HG03520 (cell line): Measurements from ENCODE around the gene TXNDC15.

Source experiments
- ATAC-seq: cut with Tn5 transposase; IDR thresholded peaks from one replicate; pipeline ENCODE4 v1.9.1; 2021; ENCODE audit warnings: mild to moderate bottlenecking, moderate library complexity; ENCODE audit not compliant: unreplicated experiment

Gene TXNDC15

GRCh38 chr5:134913795-134914194 lies 39.6 kb downstream of the TXNDC15 start:
- no peak for ATAC-seq

GRCh38 chr5:134917070-134917815 lies 43.1 kb downstream of the TXNDC15 start:
- ATAC-seq: no peak

GRCh38 chr5:134918861-134919260 lies 44.7 kb downstream of the TXNDC15 start:
- ATAC-seq: no peak

DNA sequence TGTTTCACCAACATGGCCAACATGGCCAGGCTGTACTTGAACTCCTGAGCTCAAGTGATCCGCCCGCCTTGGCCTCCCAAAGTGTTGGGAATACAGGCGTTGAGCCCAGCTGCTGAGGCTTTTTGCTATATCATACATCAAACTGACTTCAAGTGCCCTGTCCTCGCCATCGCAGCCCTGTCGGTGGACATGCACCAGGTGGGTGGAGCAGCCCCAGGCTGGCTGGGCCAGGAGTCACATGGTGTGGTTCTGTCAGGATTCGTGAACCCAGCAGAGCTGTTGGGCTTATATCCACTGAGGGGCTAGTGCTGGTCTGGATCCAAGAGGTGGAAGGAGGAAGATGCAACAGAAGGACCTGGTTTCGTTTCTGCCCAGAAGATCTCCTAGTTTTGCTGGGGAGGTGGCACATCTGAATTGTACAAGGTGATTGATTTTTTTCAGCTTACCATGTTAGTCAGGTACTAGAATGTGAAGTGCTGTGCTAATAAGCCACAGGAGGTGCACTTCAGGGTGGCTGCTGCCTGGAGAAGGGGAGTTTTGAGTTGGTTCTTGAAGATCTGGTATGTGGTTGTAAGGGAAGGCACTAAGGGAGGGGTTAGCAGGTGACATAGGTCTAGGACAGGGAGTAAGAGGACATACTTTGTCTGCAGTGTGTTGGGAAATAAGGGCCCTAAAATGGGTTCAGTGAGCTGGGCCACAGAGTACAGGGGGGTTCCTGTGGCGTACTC lies 46.8 kb downstream of the TXNDC15 start:
- no peak for ATAC-seq

- ATAC-seq: no peak
These were observed 58.3 kb downstream of the TXNDC15 start for GRCh38 chr5:134932508-134932907.

DNA sequence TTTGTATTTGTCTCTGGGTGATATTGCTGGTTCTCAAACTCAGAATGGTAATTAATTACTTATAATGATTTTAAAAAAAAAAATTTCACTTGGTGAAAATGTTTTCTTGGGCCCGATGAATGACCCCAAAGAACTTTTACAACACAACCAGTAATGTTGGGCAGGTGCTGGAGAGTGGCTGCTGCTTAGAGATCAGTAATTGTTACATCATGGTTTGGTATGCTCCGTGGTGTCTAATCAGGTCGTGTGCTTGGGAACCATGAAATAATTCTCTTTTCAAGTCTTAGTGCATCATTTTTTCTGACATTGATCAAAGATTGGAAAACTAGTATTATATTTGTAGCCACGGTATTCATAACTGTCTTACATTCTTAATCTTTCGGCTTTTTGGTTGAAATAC lies 60.0 kb downstream of the TXNDC15 start:
- ATAC-seq: no peak

DNA sequence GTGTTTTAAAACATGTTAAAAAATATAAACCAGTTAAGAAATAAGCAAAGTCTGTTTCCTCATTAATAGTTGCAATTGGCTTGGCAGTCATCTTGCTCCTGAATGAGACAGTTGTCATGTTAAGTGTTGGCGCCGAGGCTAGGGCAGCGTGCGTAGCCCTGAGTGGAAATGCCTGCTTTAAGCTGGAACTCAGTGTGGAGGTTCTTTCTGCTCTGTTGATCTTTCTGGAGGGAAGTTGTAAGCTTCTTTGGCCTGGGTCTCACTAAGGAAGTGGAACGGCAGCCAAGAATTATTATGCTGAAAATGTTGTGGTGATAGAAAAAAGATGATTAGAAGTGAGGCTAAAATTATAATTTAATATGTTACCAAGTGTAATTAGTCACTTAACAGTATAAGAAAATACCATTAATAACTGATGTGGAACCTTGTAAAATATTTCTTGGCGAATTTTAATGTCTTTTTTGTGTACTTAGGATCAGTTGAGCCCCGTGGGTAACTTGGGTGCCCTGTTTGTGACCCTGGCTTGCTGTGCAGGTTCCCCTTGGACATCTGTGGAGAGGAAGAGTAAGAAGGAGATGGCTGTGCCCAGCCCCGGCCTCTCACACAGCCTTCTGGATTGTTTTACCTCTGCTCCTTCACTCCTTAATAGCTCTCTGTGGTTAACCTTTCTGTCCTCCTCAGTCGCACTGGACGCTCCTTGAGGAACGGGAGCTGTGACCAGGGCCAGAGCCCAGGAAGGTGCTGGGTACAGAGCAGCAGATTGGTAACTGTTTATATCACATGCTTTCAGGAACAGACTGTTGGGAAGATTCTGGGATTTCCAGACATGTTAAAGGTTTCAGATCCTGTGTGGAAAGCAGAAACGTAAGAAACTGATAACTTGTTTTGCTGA lies 61.8 kb downstream of the TXNDC15 start:
- no peak for ATAC-seq

GRCh38 chr5:134937526-134937925 lies 63.4 kb downstream of the TXNDC15 start:
- ATAC-seq: no peak

DNA sequence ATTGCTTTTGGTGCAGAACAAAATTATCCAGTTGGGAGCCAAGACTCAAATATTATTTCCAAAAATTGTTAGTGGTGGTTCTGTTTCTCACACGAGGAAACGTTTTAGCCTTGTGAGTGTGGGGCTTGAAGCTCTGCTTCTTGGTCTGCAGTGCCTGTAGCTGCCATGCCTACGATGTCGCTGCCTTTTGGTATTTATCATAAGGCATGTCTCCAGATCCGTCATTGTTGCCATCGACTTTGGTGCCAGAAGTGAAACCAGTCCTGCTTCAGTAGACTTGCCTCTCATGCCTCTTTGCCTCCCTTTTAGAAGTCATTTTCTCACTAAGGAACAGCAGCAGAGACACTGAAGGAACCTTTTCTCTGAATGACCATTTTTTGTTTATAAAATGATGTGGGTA lies 63.9 kb downstream of the TXNDC15 start:
- ATAC-seq: no peak

DNA sequence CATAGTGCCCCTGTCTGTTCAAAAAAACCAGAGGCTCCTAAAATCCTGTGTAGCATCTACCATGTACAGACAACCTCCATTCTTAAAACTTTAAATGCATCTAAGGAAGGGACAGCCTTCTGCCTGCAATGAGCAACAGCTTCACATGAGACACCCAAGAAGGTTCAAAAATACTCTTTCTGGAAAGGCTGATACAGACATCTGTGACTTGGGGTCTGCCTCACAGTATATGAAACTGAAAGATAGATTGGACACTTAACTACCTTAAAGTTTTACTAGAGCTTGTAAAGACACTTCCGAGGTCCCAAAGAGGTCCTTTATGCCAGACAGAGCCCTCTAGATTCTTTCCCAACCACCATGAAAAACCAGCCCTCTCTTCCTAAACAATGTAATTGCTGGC lies 65.3 kb downstream of the TXNDC15 start:
- no peak for ATAC-seq

GRCh38 chr5:134943547-134943946 lies 69.4 kb downstream of the TXNDC15 start:
- no peak for ATAC-seq

DNA sequence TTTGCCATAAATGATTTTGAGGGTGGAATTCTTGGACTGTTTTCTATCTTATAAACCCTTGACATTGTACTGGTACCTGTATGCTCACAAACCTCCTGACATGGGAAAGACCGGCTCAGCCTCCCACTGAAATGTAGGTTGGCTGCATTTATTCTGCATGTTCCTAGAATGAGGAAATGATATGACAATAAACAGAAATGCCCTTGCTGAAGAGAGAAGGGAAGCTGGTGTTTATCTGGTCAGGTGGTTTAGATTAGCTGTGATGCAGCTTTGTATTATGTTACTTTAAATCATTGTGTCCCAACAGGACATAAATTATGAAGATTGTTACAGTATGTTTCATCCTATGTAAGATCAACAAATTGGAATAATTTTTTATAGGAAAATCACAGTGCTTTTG lies 70.5 kb downstream of the TXNDC15 start:
- no peak for ATAC-seq

- ATAC-seq: no peak
These were observed 70.9 kb downstream of the TXNDC15 start for GRCh38 chr5:134945041-134945440.

GRCh38 chr5:134948911-134949310 lies 74.7 kb downstream of the TXNDC15 start:
- no peak for ATAC-seq

- ATAC-seq: no peak
These were observed 75.1 kb downstream of the TXNDC15 start for GRCh38 chr5:134949316-134949715.
